Activated naive CD8-positive, alpha-beta T cell (primary cell): Measurements from ENCODE around the gene TEX22.
"Not testable (repeated sequence)": the region's sequence is repeated elsewhere in the genome, so short reads cannot be mapped to it uniquely, and the experiment has no call there.

Experiments
- H3K27ac Mint-ChIP-seq: one replicate; pipeline ENCODE4 v1.8.0; 2021; ENCODE audit warnings: mixed read lengths
- H3K27me3 Mint-ChIP-seq: one replicate; pipeline ENCODE4 v1.8.0; 2021; ENCODE audit warnings: mixed read lengths
- H3K36me3 Mint-ChIP-seq: one replicate; pipeline ENCODE4 v1.8.0; 2021; ENCODE audit warnings: mixed read lengths
- H3K4me1 Mint-ChIP-seq: one replicate; pipeline ENCODE4 v1.8.0; 2021; ENCODE audit warnings: low read depth, mixed read lengths
- H3K4me3 Mint-ChIP-seq: one replicate; pipeline ENCODE4 v1.8.0; 2021; ENCODE audit warnings: mild to moderate bottlenecking, mixed read lengths
- H3K9me3 Mint-ChIP-seq: one replicate; pipeline ENCODE4 v1.8.0; 2021; ENCODE audit warnings: low read depth, mixed read lengths

The TEX22 gene

GRCh38 chr14:105358943-105359342 lies 39.4 kb upstream of the TEX22 start:
- Mint-ChIP-seq H3K36me3 (no peaks in the 10 kb centered on the region), H3K4me1 (peaks cover 13% of the 10 kb centered on the region), H3K9me3 (no peaks in the 10 kb centered on the region), H3K27me3 (no peaks in the 10 kb centered on the region), H3K4me3 (no peak overlapping the region), H3K27ac (no peak overlapping the region)

- H3K27ac Mint-ChIP-seq, H3K4me3 Mint-ChIP-seq, H3K36me3 Mint-ChIP-seq, H3K9me3 Mint-ChIP-seq, H3K27me3 Mint-ChIP-seq: not testable (repeated sequence)
- H3K4me1 Mint-ChIP-seq: peaks cover 14% of the 10 kb centered on the region
Observed at GRCh38 chr14:105361412-105361811, 36.9 kb upstream of the TEX22 start.

DNA sequence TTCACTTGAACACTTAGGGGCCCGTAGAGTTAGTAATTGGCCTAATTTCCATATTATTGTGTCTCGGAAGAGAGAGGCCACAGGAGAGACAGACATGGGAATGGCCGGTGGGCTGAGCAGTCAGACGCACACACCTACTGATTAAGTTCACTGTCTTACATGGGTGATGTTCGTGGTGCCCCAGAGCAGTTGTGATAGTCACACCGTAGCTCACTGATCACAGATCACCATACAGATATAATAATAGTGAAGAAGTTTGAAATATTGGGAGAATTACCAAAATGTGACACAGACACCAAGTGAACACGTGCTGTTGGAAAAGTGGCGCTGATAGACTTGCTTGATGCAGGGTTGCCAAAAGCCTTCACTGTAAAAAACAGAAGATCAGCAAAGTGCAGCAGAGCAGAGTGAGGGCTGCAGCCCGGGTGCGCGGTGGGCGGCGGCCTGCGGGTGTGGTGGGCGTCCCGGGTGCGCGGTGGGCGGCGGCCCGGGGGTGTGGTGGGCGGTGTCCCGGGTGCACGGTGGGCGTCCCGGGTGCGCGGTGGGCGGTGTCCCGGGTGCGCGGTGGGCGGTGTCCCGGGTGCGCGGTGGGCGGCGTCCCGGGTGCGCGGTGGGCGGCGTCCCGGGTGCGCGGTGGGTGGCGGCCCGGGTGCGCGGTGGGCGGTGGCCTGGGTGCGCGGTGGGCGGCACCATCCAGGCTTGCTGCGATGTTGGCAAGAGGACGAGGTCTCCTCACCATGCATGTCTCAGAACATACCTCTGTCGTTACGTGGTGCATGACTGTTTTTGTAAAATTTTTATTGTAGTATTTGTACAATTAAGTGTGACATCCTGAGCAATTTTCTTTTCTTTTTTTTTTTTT lies 34.3 kb upstream of the TEX22 start:
- no peaks in the 10 kb centered on the region for H3K27me3 Mint-ChIP-seq
- H3K27ac Mint-ChIP-seq: peak overlapping the region; percentile 41
- H3K4me1 Mint-ChIP-seq: peaks cover 14% of the 10 kb centered on the region
- H3K4me3 Mint-ChIP-seq: peak overlapping the region; percentile 64
- no peaks in the 10 kb centered on the region for H3K36me3 Mint-ChIP-seq
- H3K9me3 Mint-ChIP-seq: no peaks in the 10 kb centered on the region

DNA sequence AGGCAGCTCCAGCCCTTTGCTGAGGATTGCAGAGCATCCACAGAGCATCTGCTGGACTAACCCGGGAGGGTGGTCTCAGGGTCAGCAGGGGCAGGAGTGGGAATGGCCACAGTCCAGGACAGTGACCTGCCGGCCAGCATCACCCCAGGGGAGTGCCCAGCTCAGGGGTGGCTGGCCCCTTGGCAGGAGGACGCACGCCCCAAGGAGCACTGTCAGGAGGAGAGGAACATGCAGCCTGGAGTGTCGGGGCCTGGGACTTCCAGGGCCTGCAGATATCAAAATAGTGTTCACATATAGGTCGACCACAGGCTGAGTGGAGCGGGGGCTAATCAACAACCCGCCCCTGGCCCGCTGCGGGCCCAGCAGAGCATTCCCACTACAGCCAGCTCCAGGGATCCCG lies 33.2 kb upstream of the TEX22 start:
- no peak overlapping the region for H3K4me3 Mint-ChIP-seq
- H3K9me3 Mint-ChIP-seq: no peaks in the 10 kb centered on the region
- H3K27ac Mint-ChIP-seq: no peak overlapping the region
- no peaks in the 10 kb centered on the region for H3K36me3 Mint-ChIP-seq
- H3K27me3 Mint-ChIP-seq: no peaks in the 10 kb centered on the region
- H3K4me1 Mint-ChIP-seq: peaks cover 14% of the 10 kb centered on the region

DNA sequence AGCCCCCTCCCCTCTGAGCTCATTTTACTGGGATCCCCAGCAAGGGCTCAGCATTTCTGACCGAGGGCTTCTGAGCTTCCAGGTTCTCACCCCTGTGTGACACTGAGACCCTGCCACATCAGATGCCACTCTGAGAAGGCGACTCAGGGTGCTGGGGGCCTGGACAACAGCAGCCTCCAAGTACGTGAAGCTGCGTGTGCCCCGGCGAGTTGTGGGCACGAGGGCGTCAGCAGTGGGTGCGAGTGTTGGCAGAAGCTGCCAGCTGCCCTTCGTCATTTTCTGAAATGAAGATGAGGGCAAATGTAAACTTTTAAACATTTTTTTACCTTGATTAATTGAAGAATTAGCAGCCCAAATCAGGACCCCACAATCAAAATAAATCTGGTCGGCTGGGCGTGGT lies 32.7 kb upstream of the TEX22 start:
- peaks cover 16% of the 10 kb centered on the region for H3K4me1 Mint-ChIP-seq
- H3K4me3 Mint-ChIP-seq: no peak overlapping the region
- no peak overlapping the region for H3K27ac Mint-ChIP-seq
- no peaks in the 10 kb centered on the region for H3K9me3 Mint-ChIP-seq
- H3K36me3 Mint-ChIP-seq: peaks cover 1% of the 10 kb centered on the region
- H3K27me3 Mint-ChIP-seq: no peaks in the 10 kb centered on the region

- H3K4me1 Mint-ChIP-seq: peaks cover 18% of the 10 kb centered on the region
- no peak overlapping the region for H3K27ac Mint-ChIP-seq
- no peaks in the 10 kb centered on the region for H3K27me3 Mint-ChIP-seq
- no peak overlapping the region for H3K4me3 Mint-ChIP-seq
- H3K36me3 Mint-ChIP-seq: peaks cover 4% of the 10 kb centered on the region
- no peaks in the 10 kb centered on the region for H3K9me3 Mint-ChIP-seq
Observed at GRCh38 chr14:105366386-105367074, 31.8 kb upstream of the TEX22 start.

DNA sequence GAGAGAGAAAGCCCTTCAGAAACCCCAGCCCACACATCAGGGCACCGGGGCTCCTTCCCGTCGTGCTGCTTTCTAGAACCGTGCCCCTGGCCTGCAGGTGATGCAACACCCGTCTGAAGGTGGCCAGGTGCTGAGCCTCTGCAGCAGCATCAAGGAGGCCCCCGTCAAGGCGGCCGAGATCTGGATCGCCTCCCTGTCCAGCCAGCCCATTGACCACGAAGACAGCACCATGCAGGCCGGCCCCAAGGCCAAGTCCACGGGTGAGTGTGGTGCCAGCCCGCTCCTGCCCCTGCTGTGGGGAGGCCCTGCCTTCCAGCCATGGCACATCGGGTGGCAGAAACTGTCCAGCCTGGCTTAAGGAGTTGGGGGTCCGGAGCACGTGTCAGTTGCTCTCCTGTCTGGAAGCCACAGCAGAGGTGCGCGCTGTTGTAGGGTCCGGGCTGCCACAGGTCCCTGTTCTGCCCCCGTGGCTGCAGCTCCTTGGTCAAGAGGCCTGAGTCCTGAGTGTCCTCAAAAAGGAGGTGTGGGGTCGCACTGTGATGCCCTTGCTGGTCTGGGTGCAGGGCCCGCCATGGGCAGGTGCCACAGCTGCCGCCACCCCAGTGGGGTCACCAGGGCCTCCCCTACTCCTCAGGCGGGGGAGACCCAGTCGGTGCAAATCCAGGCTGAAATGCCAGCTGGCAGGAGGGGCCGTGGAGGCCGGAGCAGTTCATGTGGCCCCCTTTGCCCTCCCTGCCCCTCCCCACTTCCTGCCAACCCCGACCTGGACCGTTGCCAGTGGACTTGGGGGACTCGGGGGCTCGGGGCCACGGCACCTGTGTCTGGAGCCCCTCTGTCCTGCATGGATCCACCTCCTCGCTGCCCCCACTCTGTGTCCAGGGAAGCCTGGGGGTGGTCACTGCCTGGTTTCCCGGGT lies 31.0 kb upstream of the TEX22 start:
- no peak overlapping the region for H3K4me3 Mint-ChIP-seq
- no peaks in the 10 kb centered on the region for H3K9me3 Mint-ChIP-seq
- peaks cover 18% of the 10 kb centered on the region for H3K4me1 Mint-ChIP-seq
- H3K36me3 Mint-ChIP-seq: peaks cover 4% of the 10 kb centered on the region
- H3K27me3 Mint-ChIP-seq: no peaks in the 10 kb centered on the region
- H3K27ac Mint-ChIP-seq: no peak overlapping the region

GRCh38 chr14:105368032-105368417 lies 30.3 kb upstream of the TEX22 start:
- Mint-ChIP-seq H3K27me3 (no peaks in the 10 kb centered on the region), H3K4me1 (peaks cover 15% of the 10 kb centered on the region), H3K9me3 (no peaks in the 10 kb centered on the region), H3K4me3 (no peak overlapping the region), H3K27ac (no peak overlapping the region), H3K36me3 (peaks cover 4% of the 10 kb centered on the region)

- Mint-ChIP-seq H3K4me1 (peaks cover 11% of the 10 kb centered on the region), H3K27ac (no peak overlapping the region), H3K36me3 (peaks cover 4% of the 10 kb centered on the region), H3K9me3 (no peaks in the 10 kb centered on the region), H3K4me3 (no peak overlapping the region), H3K27me3 (no peaks in the 10 kb centered on the region)
Observed at GRCh38 chr14:105368426-105368825, 29.9 kb upstream of the TEX22 start.

DNA sequence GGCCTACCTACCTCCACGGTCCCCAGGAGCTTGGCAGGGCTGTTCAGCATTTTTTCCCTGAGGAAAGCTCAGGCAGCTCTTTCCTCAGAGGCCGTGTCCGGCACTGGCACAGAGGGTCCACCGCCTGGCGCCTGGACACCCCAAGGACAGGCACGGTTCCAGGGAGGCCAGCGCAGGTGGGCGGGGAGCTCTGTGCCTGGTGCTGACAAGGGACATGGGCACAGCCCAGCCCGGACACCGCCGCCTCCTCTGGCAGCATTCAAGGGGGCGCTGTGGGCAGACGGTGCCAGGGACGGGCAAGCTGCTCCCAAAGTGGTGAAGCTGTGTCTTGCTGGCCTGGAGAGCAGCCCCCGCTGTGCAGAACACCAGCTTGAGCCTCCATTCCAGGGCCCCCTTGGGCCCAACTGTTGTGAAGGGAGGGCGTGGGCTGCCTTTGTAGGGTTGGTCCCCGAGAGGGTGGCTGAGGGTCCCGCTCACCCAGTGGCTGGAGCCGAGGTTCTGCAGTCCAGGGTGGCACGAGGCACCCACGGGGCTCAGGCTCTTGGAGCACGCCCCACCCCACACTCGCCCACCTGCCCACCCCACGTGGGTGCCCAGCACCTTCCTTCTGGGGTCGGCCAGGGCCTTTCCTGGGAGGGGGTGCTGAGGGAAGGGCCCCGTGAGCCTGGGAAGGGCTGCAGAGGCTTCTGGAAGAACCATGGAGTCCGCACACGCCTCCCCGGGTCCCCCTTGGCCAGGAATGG lies 29.3 kb upstream of the TEX22 start:
- H3K27ac Mint-ChIP-seq: no peak overlapping the region
- peaks cover 4% of the 10 kb centered on the region for H3K36me3 Mint-ChIP-seq
- H3K27me3 Mint-ChIP-seq: no peaks in the 10 kb centered on the region
- peaks cover 4% of the 10 kb centered on the region for H3K4me1 Mint-ChIP-seq
- no peak overlapping the region for H3K4me3 Mint-ChIP-seq
- H3K9me3 Mint-ChIP-seq: no peaks in the 10 kb centered on the region

DNA sequence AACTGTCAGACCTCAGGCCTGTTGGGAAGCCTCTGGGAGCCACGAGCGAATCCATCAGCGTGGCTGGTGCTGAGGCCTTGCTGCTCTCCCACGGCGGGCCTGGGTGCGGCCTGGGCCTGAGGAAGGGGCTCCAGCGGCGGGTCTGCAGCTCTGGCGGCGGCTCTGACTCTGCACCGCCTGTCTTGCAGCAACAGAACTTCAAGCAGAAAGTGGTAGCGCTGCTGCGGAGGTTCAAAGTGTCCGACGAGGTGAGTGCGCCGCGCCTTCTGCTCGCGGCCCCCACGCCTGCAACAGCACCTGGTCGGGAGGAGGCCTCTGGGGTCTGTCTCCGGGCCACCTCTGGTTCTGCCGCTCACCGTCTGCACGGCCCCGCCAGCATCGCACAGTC lies 28.7 kb upstream of the TEX22 start:
- Mint-ChIP-seq H3K27ac (no peak overlapping the region), H3K27me3 (no peaks in the 10 kb centered on the region), H3K36me3 (peaks cover 4% of the 10 kb centered on the region), H3K4me1 (peaks cover 4% of the 10 kb centered on the region), H3K9me3 (no peaks in the 10 kb centered on the region), H3K4me3 (no peak overlapping the region)

DNA sequence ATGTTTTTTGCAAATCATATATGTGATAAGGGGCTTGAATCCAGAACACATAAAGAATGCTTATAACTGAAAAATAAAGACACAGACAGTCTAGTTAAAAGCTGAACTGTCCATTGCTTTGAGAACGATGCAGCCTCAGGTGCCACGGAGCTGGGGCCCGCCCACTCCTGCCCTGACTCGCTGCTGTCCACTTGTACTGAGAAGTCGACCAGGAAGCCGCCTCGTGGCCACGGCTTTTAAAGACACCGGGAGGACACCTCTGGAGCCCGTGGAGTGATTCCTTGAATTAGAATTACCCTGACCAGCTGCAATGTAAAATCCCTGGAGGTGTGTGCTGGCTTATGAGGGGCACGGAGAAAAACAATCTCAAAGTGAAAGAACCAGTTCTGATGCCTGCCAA lies 23.9 kb upstream of the TEX22 start:
- Mint-ChIP-seq H3K36me3 (peaks cover 4% of the 10 kb centered on the region), H3K9me3 (no peaks in the 10 kb centered on the region), H3K4me1 (peaks cover 13% of the 10 kb centered on the region), H3K27me3 (no peaks in the 10 kb centered on the region), H3K4me3 (no peak overlapping the region), H3K27ac (no peak overlapping the region)

GRCh38 chr14:105375635-105376057 lies 22.7 kb upstream of the TEX22 start:
- Mint-ChIP-seq H3K27ac (peak overlapping the region; percentile 84), H3K36me3 (peaks cover 3% of the 10 kb centered on the region), H3K4me1 (peaks cover 12% of the 10 kb centered on the region), H3K4me3 (peak overlapping the region; percentile 42), H3K9me3 (no peaks in the 10 kb centered on the region), H3K27me3 (no peaks in the 10 kb centered on the region)
